GM21423 (cell line): ENCODE data around the gene NAALADL2.
"Not testable (repeated sequence)": the region's sequence is repeated elsewhere in the genome, so short reads cannot be mapped to it uniquely, and the experiment has no call there.

Experiments used
- ATAC-seq: cut with Tn5 transposase; IDR thresholded peaks from one replicate; pipeline ENCODE4 v1.9.1; 2021; ENCODE audit warnings: mild to moderate bottlenecking, moderate library complexity; ENCODE audit not compliant: unreplicated experiment

NAALADL2 gene

GRCh38 chr3:175399156-175399840 is 540.2 kb downstream of the NAALADL2 start:
- no peak for ATAC-seq

DNA sequence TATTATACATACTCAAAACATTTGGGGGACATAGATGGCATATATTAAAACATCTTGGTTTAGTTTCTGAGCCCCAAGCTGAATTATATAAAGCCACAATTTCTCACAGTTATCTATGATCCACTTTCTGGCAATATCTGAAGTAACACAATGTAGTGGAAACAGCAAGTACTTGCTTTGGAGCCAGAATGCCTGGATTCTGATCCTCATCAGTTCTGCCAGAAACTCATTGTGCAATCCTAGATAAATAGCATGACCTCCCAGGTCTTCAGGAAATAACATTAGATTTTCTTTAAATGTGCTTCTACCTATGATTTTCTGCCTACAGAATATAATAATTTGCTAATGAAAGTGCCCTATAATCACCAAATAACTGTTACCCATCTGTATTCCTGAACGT is 544.9 kb downstream of the NAALADL2 start:
- ATAC-seq = no peak

GRCh38 chr3:175404621-175405020 is 545.5 kb downstream of the NAALADL2 start:
- ATAC-seq = no peak

DNA sequence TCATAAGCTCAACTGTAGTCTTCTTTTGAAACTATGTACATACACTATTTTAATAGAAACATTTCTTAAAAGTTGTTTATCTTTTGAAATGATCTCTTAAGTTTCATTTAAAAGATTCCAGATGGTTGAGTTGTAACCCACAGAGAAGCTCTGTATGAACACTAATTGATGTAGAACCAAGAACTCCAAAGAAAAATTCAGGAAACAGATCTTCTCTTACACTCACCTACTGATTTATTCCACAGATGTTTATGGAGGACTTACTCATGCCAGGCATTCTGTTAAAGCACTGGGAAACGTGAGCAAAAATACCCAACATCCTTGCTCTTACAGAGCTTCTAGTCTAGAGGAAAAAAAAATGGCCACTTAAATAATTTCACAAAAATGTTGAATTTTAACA is 551.1 kb downstream of the NAALADL2 start:
- no peak for ATAC-seq

GRCh38 chr3:175411405-175411804 is 552.3 kb downstream of the NAALADL2 start:
- no peak for ATAC-seq

DNA sequence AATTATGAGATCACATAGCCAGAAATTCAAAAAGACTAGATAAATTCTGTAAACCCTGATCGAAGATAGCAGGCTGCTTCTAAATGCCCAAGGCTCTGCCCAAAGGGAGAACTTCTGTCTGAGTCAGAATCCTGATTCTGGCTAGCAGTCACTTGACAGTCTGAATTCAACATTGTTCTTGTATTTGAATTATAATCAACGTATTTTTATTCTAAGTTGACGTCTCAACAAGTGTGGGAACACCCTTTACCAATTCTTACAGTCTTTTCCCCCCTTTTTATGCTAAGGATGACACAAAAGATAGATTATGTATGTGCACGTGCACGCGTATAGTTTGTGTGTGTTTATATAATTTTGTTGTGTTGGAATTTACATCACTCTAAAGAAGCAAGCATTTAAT is 552.8 kb downstream of the NAALADL2 start:
- no peak for ATAC-seq

- no peak for ATAC-seq
Measured at GRCh38 chr3:175413926-175414325, 554.8 kb downstream of the NAALADL2 start.

GRCh38 chr3:175416600-175416999 is 557.5 kb downstream of the NAALADL2 start:
- no peak for ATAC-seq

- no peak for ATAC-seq
Measured at GRCh38 chr3:175417426-175417825, 558.3 kb downstream of the NAALADL2 start.

- no peak for ATAC-seq
Measured at GRCh38 chr3:175421902-175422301, 562.8 kb downstream of the NAALADL2 start.

GRCh38 chr3:175422744-175423143 is 563.6 kb downstream of the NAALADL2 start:
- no peak for ATAC-seq

DNA sequence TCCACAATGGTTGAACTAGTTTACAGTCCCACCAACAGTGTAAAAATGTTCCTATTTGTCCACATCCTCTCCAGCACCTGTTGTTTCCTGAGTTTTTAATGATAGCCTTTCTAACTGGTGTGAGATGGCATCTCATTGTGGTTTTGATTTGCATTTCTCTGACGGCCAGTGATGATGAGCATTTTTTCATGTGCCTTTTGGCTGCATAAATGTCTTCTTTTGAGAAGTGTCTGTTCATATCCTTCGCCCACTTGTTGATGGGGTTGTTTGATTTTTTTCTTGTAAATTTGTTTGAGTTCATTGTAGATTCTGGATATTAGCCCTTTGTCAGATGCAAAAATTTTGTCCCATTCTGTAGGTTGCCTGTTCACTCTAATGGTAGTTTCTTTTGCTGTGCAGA is 564.7 kb downstream of the NAALADL2 start:
- ATAC-seq = not testable (repeated sequence)

- no peak for ATAC-seq
Measured at GRCh38 chr3:175426805-175427204, 567.7 kb downstream of the NAALADL2 start.

- no peak for ATAC-seq
Measured at GRCh38 chr3:175428466-175428865, 569.3 kb downstream of the NAALADL2 start.

- no peak for ATAC-seq
Measured at GRCh38 chr3:175430983-175431773, 572.0 kb downstream of the NAALADL2 start.

DNA sequence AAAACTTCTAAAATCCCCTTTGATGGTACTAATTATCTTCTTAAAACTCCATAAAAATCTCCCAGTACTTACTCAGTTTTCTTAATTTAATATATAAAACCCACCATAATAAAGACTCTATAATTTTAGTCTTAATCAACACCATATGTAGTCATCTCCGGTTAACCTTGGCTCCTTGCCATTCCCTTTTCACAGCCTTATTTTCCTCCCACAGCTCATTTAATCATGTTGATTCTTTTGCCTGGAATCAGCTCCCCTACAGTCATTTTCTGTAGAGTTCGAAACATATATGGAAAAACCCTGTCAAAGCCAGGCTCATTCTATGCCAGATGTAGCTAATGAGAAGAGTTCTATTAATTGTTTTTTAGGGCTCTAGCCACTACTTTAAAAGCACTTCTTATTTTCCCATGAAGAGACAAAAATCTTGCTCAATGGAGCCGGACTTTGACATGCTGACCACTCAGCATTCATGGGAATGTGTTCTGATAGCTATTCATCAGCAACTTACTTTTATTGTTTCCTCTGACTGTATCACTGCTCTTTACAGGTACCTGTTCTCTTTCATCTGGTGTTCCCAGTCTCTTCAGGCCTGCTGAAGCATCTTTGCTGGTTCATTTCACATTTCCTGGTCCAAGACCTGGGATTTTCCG is 573.4 kb downstream of the NAALADL2 start:
- ATAC-seq = no peak

- no peak for ATAC-seq
Measured at GRCh38 chr3:175433026-175433674, 574.0 kb downstream of the NAALADL2 start.

GRCh38 chr3:175434561-175434960 is 575.4 kb downstream of the NAALADL2 start:
- ATAC-seq = no peak

DNA sequence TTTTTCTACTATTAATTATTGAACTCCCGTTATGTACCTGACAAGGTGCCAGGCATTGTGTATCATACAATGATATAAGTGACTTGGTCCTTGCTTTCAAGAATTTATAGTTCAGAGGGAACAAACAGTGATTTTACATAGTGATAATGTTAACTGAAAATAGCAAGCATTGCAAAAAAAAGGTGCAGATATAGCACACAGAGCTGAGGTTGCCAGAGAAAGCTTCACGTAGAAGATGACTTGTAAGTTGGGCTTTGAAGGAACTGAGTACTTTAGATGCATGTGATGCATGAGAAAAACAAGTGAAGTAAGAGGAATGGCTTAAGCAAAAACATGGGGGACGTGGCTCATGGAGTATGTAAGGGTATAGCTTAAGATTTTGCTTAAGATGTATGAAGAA is 584.5 kb downstream of the NAALADL2 start:
- ATAC-seq = no peak

- ATAC-seq = no peak
Measured at GRCh38 chr3:175445741-175446140, 586.6 kb downstream of the NAALADL2 start.

DNA sequence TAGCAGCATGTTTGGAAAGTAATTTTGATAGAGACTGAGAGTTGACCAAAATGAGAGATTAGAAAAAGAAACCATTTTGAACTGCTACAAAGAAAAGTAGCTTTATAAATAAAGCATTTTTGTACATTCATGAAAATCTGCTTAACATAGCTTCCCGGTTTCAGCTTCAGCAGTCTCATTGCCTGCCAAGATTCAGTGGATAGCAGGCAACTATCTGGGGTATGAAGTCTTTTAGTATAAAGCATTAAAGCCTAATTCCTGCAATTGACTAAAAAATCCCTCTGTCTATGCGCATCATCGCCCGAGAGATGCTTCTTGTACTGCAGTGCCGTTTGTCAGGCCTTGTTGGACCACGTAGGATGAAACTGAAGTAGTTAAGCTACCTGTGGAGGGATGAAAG is 588.4 kb downstream of the NAALADL2 start:
- no peak for ATAC-seq
